Astrocyte of the cerebellum (primary cell): ENCODE results near the gene REG3G.
A peak's percentile ranks its signal among the peaks of the same experiment; 100 is the strongest.
"Not testable (repeated sequence)": the region's sequence is repeated elsewhere in the genome, so short reads cannot be mapped to it uniquely, and the experiment has no call there.

ENCODE experiments used
- DNase-seq: peaks from one replicate; pipeline ENCODE4 v3.0.0-alpha.2; 2011; ENCODE audit warnings: low read depth
- H3K4me3 ChIP-seq: 2 replicates; pipeline ENCODE4 v1.5.1; 2011; ENCODE audit warnings: mild to moderate bottlenecking, low read depth, low read length, moderate library complexity
- in situ Hi-C: cut with HindIII; loops from 2 replicates; pipeline ENCODE4 v1.10.0; 2017; ENCODE audit warnings: low sequenced_read_pairs
- TF ChIP-seq, protein P1 (sequence below): IDR thresholded peaks from 2 replicates; pipeline ENCODE4 v1.5.1; 2012; ENCODE audit warnings: low read length, low read depth, moderate library complexity, mild to moderate bottlenecking; ENCODE audit errors: missing control alignments

The REG3G gene

DNA sequence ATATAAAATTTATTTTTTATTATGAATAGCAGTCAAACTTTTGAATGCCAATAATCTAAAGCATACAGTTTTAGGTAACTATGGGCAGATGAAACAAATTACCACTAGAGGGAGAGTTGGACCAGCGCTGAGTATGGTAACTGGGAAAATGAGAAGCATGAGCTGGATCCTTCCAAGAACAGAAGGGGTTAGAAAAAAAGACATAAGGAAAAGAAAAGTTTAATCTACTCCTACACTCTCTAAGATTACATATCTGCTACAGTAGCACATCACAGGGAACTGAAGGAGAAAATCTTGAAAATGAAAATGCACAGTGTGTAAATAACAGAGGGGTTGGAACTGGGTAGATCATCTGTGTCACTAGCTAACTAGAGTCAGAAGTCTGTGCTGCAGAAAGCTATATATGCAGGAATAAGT, 15.5 kb downstream of the REG3G start:
- in situ Hi-C loops: no loop called here
- DNase-seq: no peak
- TF ChIP-seq, protein P1, sequence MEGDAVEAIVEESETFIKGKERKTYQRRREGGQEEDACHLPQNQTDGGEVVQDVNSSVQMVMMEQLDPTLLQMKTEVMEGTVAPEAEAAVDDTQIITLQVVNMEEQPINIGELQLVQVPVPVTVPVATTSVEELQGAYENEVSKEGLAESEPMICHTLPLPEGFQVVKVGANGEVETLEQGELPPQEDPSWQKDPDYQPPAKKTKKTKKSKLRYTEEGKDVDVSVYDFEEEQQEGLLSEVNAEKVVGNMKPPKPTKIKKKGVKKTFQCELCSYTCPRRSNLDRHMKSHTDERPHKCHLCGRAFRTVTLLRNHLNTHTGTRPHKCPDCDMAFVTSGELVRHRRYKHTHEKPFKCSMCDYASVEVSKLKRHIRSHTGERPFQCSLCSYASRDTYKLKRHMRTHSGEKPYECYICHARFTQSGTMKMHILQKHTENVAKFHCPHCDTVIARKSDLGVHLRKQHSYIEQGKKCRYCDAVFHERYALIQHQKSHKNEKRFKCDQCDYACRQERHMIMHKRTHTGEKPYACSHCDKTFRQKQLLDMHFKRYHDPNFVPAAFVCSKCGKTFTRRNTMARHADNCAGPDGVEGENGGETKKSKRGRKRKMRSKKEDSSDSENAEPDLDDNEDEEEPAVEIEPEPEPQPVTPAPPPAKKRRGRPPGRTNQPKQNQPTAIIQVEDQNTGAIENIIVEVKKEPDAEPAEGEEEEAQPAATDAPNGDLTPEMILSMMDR: peak; percentile 39
- H3K4me3 ChIP-seq: no peak overlapping the region

DNA sequence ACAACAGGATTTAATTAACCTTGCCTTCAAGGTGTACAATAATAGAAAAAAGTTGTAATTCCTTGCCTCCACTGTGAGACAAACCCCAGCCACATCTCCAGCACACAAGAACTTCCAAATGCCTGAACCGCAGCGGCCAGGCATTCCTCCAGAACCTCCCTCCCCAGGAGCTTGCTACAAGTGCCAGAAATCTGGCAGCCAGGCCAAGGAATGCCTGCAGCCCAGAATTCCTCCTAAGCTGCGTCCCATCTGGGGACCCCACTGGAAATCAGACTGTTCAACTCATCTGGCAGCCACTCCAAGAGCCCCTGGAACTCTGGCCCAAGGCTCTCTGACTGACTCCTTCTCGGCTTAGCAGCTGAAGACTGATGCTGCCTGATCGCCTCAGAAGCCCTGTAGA, 28.0 kb downstream of the REG3G start:
- H3K4me3 ChIP-seq, in situ Hi-C loops: not testable (repeated sequence)
- peak; percentile 35 for DNase-seq

- H3K4me3 ChIP-seq, in situ Hi-C loops, DNase-seq: not testable (repeated sequence)
Observed at GRCh38 chr2:79054769-79055168, 29.3 kb downstream of the REG3G start.

DNA sequence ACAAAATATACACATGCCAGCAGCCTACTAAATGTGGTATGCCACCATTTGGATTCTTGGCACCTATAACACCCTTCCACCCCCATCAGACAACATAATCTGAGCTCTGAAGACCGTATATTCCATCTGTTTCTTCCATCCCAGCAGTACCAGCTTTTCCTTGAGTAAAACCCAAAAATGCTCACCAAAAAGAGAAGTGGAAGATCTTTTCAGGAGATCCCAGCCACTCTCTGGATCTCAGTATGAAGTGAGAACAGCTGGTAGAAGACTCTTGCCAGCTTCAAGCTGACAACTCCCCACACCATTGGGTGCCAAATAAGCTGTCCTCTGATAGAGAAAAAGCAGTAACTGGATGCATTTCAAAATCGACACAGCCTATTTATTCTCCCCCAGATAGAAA, 39.7 kb downstream of the REG3G start:
- in situ Hi-C loops: no loop called here
- TF ChIP-seq, protein P1: no peak
- no peak overlapping the region for H3K4me3 ChIP-seq
- DNase-seq: no peak

DNA sequence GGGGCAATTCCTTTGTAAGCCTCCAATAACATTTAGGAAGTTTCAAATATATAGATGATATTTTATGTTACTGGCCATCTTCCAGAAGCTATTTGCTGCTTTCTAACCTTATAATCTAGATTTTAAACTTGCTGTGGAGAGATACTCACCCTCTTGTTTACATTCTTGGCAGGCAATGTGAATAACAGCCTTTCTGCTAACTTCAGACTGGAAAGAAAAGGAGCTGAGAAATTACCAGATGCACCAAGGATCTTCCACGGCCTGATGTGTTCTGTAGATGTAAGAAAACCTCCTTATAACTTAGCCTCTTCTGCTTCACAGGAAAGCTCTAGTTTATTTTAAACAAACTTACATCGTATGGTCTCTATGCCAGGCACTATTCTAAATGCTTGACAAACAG, 45.6 kb downstream of the REG3G start:
- in situ Hi-C loops: no loop called here
- H3K4me3 ChIP-seq: no peak overlapping the region
- TF ChIP-seq, protein P1: no peak
- DNase-seq: no peak
